ENCODE measurements around the gene WIPF3. TPM values are rescaled to one million over a fixed set of nuclear protein-coding genes. Genes with fewer than 3 reads are reported as not detected.
"Not testable (repeated sequence)": the region's sequence is repeated elsewhere in the genome, so short reads cannot be mapped to it uniquely, and the experiment has no call there.

The WIPF3 gene
- total RNA-seq, 2 donors from 2014 or later = 5.2 to 7.2 TPM

GRCh38 chr7:29889288-29889687, 83.0 kb downstream of the WIPF3 start:
- Mint-ChIP-seq H3K27me3 (ENCODE audit: insufficient read depth) (no peaks in the 10 kb centered on the region), H3K9me3 (no peaks in the 10 kb centered on the region), H3K27ac (no peak overlapping the region), H3K4me1 (no peaks in the 10 kb centered on the region), H3K36me3 (ENCODE audit: low read depth) (no peaks in the 10 kb centered on the region), H3K4me3 (no peak overlapping the region)
- Histone ChIP-seq H3K27me3 (ENCODE audit: control insufficient read depth, insufficient read depth, low read length, poor library complexity, severe bottlenecking) (no peaks in the 10 kb centered on the region), H3K4me1 (ENCODE audit: control insufficient read depth, insufficient read depth, low read length) (no peaks in the 10 kb centered on the region), H3K9ac (ENCODE audit: extremely low read depth, low read length, poor library complexity, severe bottlenecking) (no peak overlapping the region), H3K27ac (ENCODE audit: low read depth, low read length) (no peak overlapping the region), H3K4me3 (ENCODE audit: low read length) (no peak overlapping the region), H3K36me3 (ENCODE audit: control insufficient read depth, insufficient read depth, low read length) (no peaks in the 10 kb centered on the region), H3K9me3 (ENCODE audit: control insufficient read depth, low read length) (no peaks in the 10 kb centered on the region)
- TF ChIP-seq CTCF (conservative IDR thresholded peaks at IDR 0.05) = no peak
- WGBS, 2 experiments (ENCODE audit: insufficient coverage in 1 of 2, insufficient read length in 1 of 2) = 92 to 95% methylated on average over 5 of the region's 5 CpGs
- no peak for DNase-seq

- no peak overlapping the region for H3K4me3 ChIP-seq (ENCODE audit: low read length)
- TF ChIP-seq CTCF (conservative IDR thresholded peaks at IDR 0.05) = no peak
- Mint-ChIP-seq H3K27me3 (ENCODE audit: insufficient read depth) (no peaks in the 10 kb centered on the region), H3K9me3 (no peaks in the 10 kb centered on the region), H3K27ac (no peak overlapping the region), H3K4me1 (no peaks in the 10 kb centered on the region), H3K36me3 (ENCODE audit: low read depth) (no peaks in the 10 kb centered on the region), H3K4me3 (no peak overlapping the region)
- H3K36me3 ChIP-seq (ENCODE audit: control insufficient read depth, insufficient read depth, low read length) = no peaks in the 10 kb centered on the region
- no peak overlapping the region for H3K9ac ChIP-seq (ENCODE audit: extremely low read depth, low read length, poor library complexity, severe bottlenecking)
- H3K27me3 ChIP-seq (ENCODE audit: control insufficient read depth, insufficient read depth, low read length, poor library complexity, severe bottlenecking) = no peaks in the 10 kb centered on the region
- no peak for DNase-seq
- no peak overlapping the region for H3K27ac ChIP-seq (ENCODE audit: low read depth, low read length)
- WGBS, 2 experiments (ENCODE audit: insufficient coverage in 1 of 2, insufficient read length in 1 of 2) = 95 to 100% methylated on average over 1 to 4 of the region's 4 CpGs
- no peaks in the 10 kb centered on the region for H3K4me1 ChIP-seq (ENCODE audit: control insufficient read depth, insufficient read depth, low read length)
- no peaks in the 10 kb centered on the region for H3K9me3 ChIP-seq (ENCODE audit: control insufficient read depth, low read length)
Observed at GRCh38 chr7:29890251-29890650, 83.9 kb downstream of the WIPF3 start.

GRCh38 chr7:29890786-29891185, 84.5 kb downstream of the WIPF3 start:
- H3K4me3 ChIP-seq (ENCODE audit: low read length); H3K9me3 Mint-ChIP-seq; H3K27me3 Mint-ChIP-seq (ENCODE audit: insufficient read depth); H3K9ac ChIP-seq (ENCODE audit: extremely low read depth, low read length, poor library complexity, severe bottlenecking); H3K4me3 Mint-ChIP-seq; H3K36me3 ChIP-seq (ENCODE audit: control insufficient read depth, insufficient read depth, low read length); H3K27ac ChIP-seq (ENCODE audit: low read depth, low read length); H3K27me3 ChIP-seq (ENCODE audit: control insufficient read depth, insufficient read depth, low read length, poor library complexity, severe bottlenecking); DNase-seq; H3K9me3 ChIP-seq (ENCODE audit: control insufficient read depth, low read length); H3K36me3 Mint-ChIP-seq (ENCODE audit: low read depth); H3K27ac Mint-ChIP-seq; H3K4me1 Mint-ChIP-seq; H3K4me1 ChIP-seq (ENCODE audit: control insufficient read depth, insufficient read depth, low read length): not testable (repeated sequence)
- 89 to 100% methylated on average over 1 to 13 of the region's 14 CpGs for WGBS, 2 experiments (ENCODE audit: insufficient coverage in 1 of 2, insufficient read length in 1 of 2)

GRCh38 chr7:29891766-29892165, 85.5 kb downstream of the WIPF3 start:
- 96% methylated on average over 4 of the region's 4 CpGs; no CpG with 5 or more reads in 1 of the 2 experiments for WGBS, 2 experiments (ENCODE audit: insufficient coverage in 1 of 2, insufficient read length in 1 of 2)
- H3K4me1 ChIP-seq (ENCODE audit: control insufficient read depth, insufficient read depth, low read length) = no peaks in the 10 kb centered on the region
- no peaks in the 10 kb centered on the region for H3K36me3 ChIP-seq (ENCODE audit: control insufficient read depth, insufficient read depth, low read length)
- H3K4me1 Mint-ChIP-seq = no peaks in the 10 kb centered on the region
- no peak overlapping the region for H3K27ac ChIP-seq (ENCODE audit: low read depth, low read length)
- H3K27me3 Mint-ChIP-seq (ENCODE audit: insufficient read depth) = no peaks in the 10 kb centered on the region
- no peak for TF ChIP-seq CTCF (conservative IDR thresholded peaks at IDR 0.05)
- peaks cover 11% of the 10 kb centered on the region for H3K36me3 Mint-ChIP-seq (ENCODE audit: low read depth)
- no peak overlapping the region for H3K4me3 ChIP-seq (ENCODE audit: low read length)
- H3K27me3 ChIP-seq (ENCODE audit: control insufficient read depth, insufficient read depth, low read length, poor library complexity, severe bottlenecking) = no peaks in the 10 kb centered on the region
- no peak overlapping the region for H3K27ac Mint-ChIP-seq
- H3K9me3 ChIP-seq (ENCODE audit: control insufficient read depth, low read length) = peaks cover 3% of the 10 kb centered on the region
- H3K4me3 Mint-ChIP-seq = no peak overlapping the region
- H3K9me3 Mint-ChIP-seq = peaks cover 5% of the 10 kb centered on the region
- no peak overlapping the region for H3K9ac ChIP-seq (ENCODE audit: extremely low read depth, low read length, poor library complexity, severe bottlenecking)
- DNase-seq = no peak

Data from endodermal cell (in vitro differentiated cells).